ENCODE measurements around the gene CD99L2.

GRCh38 chrX:150773117-150773516 lies 125.4 kb downstream of the CD99L2 start:
- TF ChIP-seq, protein P1, sequence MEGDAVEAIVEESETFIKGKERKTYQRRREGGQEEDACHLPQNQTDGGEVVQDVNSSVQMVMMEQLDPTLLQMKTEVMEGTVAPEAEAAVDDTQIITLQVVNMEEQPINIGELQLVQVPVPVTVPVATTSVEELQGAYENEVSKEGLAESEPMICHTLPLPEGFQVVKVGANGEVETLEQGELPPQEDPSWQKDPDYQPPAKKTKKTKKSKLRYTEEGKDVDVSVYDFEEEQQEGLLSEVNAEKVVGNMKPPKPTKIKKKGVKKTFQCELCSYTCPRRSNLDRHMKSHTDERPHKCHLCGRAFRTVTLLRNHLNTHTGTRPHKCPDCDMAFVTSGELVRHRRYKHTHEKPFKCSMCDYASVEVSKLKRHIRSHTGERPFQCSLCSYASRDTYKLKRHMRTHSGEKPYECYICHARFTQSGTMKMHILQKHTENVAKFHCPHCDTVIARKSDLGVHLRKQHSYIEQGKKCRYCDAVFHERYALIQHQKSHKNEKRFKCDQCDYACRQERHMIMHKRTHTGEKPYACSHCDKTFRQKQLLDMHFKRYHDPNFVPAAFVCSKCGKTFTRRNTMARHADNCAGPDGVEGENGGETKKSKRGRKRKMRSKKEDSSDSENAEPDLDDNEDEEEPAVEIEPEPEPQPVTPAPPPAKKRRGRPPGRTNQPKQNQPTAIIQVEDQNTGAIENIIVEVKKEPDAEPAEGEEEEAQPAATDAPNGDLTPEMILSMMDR (IDR thresholded peaks at IDR 0.05): no peak
- TF ChIP-seq EP300 (IDR thresholded peaks at IDR 0.05) (no peak), POLR2A (IDR thresholded peaks at IDR 0.05) (no peak)

Data from tibial nerve (tissue), 4 donors.